Measurements from ENCODE around the gene PLCXD1. TPM values are rescaled to one million over a fixed set of nuclear protein-coding genes. Genes with fewer than 3 reads are reported as not detected.

Gene PLCXD1
- total RNA-seq, 1 donor from 2014 or later = 25.9 TPM

- no peak overlapping the region for H3K9ac ChIP-seq (ENCODE audit: low read length)
- Mint-ChIP-seq H3K27me3 (ENCODE audit: low read depth, unreplicated experiment) (no peaks in the 10 kb centered on the region), H3K4me3 (ENCODE audit: unreplicated experiment) (no peak overlapping the region), H3K9me3 (ENCODE audit: unreplicated experiment) (peaks cover 16% of the 10 kb centered on the region), H3K27ac (ENCODE audit: unreplicated experiment) (no peak overlapping the region), H3K4me1 (ENCODE audit: low read depth, unreplicated experiment) (peaks cover 2% of the 10 kb centered on the region), H3K36me3 (ENCODE audit: low read depth, unreplicated experiment) (peaks cover 18% of the 10 kb centered on the region)
- H3K4me1 ChIP-seq (ENCODE audit: insufficient read depth, low read length) = peaks cover 8% of the 10 kb centered on the region
- H4K20me1 ChIP-seq (ENCODE audit: insufficient read depth, low read length) = no peaks in the 10 kb centered on the region
- H3K4me3 ChIP-seq (ENCODE audit: insufficient read depth, low read depth, low read length) = no peak overlapping the region
- FAIRE-seq (no peak), DNase-seq (ENCODE audit: low read depth) (no peak)
- no peak overlapping the region for H3K27ac ChIP-seq (ENCODE audit: low read depth, low read length)
- H3K79me2 ChIP-seq (ENCODE audit: insufficient read depth, low read length) = no peaks in the 10 kb centered on the region
- no peaks in the 10 kb centered on the region for H3K27me3 ChIP-seq (ENCODE audit: insufficient read depth, low read length)
- TF ChIP-seq EZH2 (IDR thresholded peaks at IDR 0.05; ENCODE audit: insufficient read depth, low read length) = no peak
- TF ChIP-seq CTCF (IDR thresholded peaks at IDR 0.05; ENCODE audit: insufficient read depth, low read depth, low read length) = no peak
- no peak overlapping the region for H2AFZ ChIP-seq (ENCODE audit: low read depth, low read length)
- no peak overlapping the region for H3K4me2 ChIP-seq (ENCODE audit: low read length)
- H3K9me3 ChIP-seq (ENCODE audit: insufficient read depth, low read depth, low read length) = no peaks in the 10 kb centered on the region
- H3K36me3 ChIP-seq (ENCODE audit: insufficient read depth, low read length) = no peaks in the 10 kb centered on the region
Measured at GRCh38 chrX:333611-334311, 52.6 kb downstream of the PLCXD1 start.

- Mint-ChIP-seq H3K36me3 (ENCODE audit: low read depth, unreplicated experiment) (peaks cover 18% of the 10 kb centered on the region), H3K27me3 (ENCODE audit: low read depth, unreplicated experiment) (no peaks in the 10 kb centered on the region), H3K4me3 (ENCODE audit: unreplicated experiment) (no peak overlapping the region), H3K27ac (ENCODE audit: unreplicated experiment) (no peak overlapping the region), H3K9me3 (ENCODE audit: unreplicated experiment) (peaks cover 16% of the 10 kb centered on the region), H3K4me1 (ENCODE audit: low read depth, unreplicated experiment) (peaks cover 2% of the 10 kb centered on the region)
- peaks cover 8% of the 10 kb centered on the region for H3K4me1 ChIP-seq (ENCODE audit: insufficient read depth, low read length)
- no peaks in the 10 kb centered on the region for H3K9me3 ChIP-seq (ENCODE audit: insufficient read depth, low read depth, low read length)
- H3K4me2 ChIP-seq (ENCODE audit: low read length) = no peak overlapping the region
- FAIRE-seq (no peak), DNase-seq (ENCODE audit: low read depth) (no peak)
- no peaks in the 10 kb centered on the region for H4K20me1 ChIP-seq (ENCODE audit: insufficient read depth, low read length)
- H3K9ac ChIP-seq (ENCODE audit: low read length) = no peak overlapping the region
- H3K4me3 ChIP-seq (ENCODE audit: insufficient read depth, low read depth, low read length) = no peak overlapping the region
- no peaks in the 10 kb centered on the region for H3K27me3 ChIP-seq (ENCODE audit: insufficient read depth, low read length)
- no peaks in the 10 kb centered on the region for H3K79me2 ChIP-seq (ENCODE audit: insufficient read depth, low read length)
- no peak overlapping the region for H2AFZ ChIP-seq (ENCODE audit: low read depth, low read length)
- no peak overlapping the region for H3K27ac ChIP-seq (ENCODE audit: low read depth, low read length)
- TF ChIP-seq CTCF (IDR thresholded peaks at IDR 0.05; ENCODE audit: insufficient read depth, low read depth, low read length) (no peak), EZH2 (IDR thresholded peaks at IDR 0.05; ENCODE audit: insufficient read depth, low read length) (no peak)
- no peaks in the 10 kb centered on the region for H3K36me3 ChIP-seq (ENCODE audit: insufficient read depth, low read length)
Measured at GRCh38 chrX:334331-334891, 53.2 kb downstream of the PLCXD1 start.
